Skeletal muscle cell (primary cell): Measurements from ENCODE around the gene KRABD2.

Experiments
- DNase-seq: peaks from one replicate; pipeline ENCODE4 v3.0.0-alpha.2; 2010; ENCODE audit warnings: low read depth
- H3K4me3 ChIP-seq: 2 replicates; pipeline ENCODE4 v1.5.1; 2011; ENCODE audit warnings: low read depth, mild to moderate bottlenecking, control low read depth, low read length, moderate library complexity

Gene KRABD2

DNA sequence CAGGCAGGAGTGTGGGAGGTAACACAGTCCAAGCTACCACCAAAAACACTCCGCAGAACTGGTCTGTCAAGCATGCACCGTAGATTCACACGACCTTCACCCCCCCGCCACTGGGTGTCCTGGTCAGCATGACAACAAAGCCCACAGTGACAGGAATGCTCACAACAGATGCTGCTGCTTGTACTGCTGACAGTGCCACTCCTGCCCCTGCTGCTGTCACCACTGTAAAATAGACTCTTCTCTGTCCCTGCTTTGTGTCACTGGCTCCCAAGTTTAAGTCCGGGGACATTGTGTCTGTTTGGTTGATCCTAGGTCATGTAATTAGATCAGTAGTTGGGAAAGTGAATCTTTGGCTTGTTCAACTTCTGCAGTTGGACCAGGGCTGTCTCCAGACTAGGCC is 43.8 kb downstream of the KRABD2 start:
- no peak for DNase-seq
- H3K4me3 ChIP-seq, result no peak overlapping the region

GRCh38 chr17:8332128-8332527 is 44.4 kb downstream of the KRABD2 start:
- DNase-seq, result no peak
- no peak overlapping the region for H3K4me3 ChIP-seq

GRCh38 chr17:8327303-8327649 is 49.2 kb downstream of the KRABD2 start:
- peak overlapping the region; percentile 37 for H3K4me3 ChIP-seq
- no peak for DNase-seq
